Bronchial epithelial cell (primary cell): Measurements from ENCODE around the gene MYO1H. TPM values are rescaled to one million over a fixed set of nuclear protein-coding genes. Genes with fewer than 3 reads are reported as not detected.

Experiments
- DNase-seq: peaks from one replicate; pipeline ENCODE4 v3.0.0-alpha.2; 2010; ENCODE audit warnings: low read depth
- FAIRE-seq: peaks from 2 replicates; lab custom pipeline; 2011; peaks lifted over from hg19 to GRCh38; lab: Jason Lieb, UNC
- H3K27me3 ChIP-seq: 2 replicates; pipeline ENCODE4 v1.5.1; 2011; ENCODE audit warnings: low read length; ENCODE audit not compliant: control insufficient read depth, insufficient read depth
- H3K36me3 ChIP-seq: 2 replicates; pipeline ENCODE4 v1.5.1; 2011; ENCODE audit warnings: low read length; ENCODE audit not compliant: control insufficient read depth, insufficient read depth
- H3K4me3 ChIP-seq: 2 replicates; pipeline ENCODE4 v1.5.1; 2011; ENCODE audit warnings: mild to moderate bottlenecking, low read depth, low read length, control low read depth
- CTCF ChIP-seq: IDR thresholded peaks from 2 replicates; pipeline ENCODE4 v1.5.1; 2011; ENCODE audit warnings: mild to moderate bottlenecking, moderate library complexity, low read length, control low read depth, inconsistent platforms; ENCODE audit not compliant: insufficient read depth, severe bottlenecking
- total RNA-seq: library from RNA; depleted of rRNA; stranded (reverse); fragments of >200 nt; gene quantifications from 2 replicates; pipeline ENCODE4 v1.2.1, GENCODE V29; 2014

Gene MYO1H
- total RNA-seq, 1 donor from 2014 or later, result not detected

GRCh38 chr12:109481863-109482262, 134.2 kb downstream of the MYO1H start:
- no peak for TF ChIP-seq CTCF
- Histone ChIP-seq H3K36me3 (peaks cover 14% of the 10 kb centered on the region), H3K27me3 (no peaks in the 10 kb centered on the region), H3K4me3 (no peak overlapping the region)
- DNase-seq (no peak), FAIRE-seq (no peak)

- H3K4me3 ChIP-seq, result no peak overlapping the region
- H3K36me3 ChIP-seq, result peaks cover 17% of the 10 kb centered on the region
- no peak for DNase-seq
- no peaks in the 10 kb centered on the region for H3K27me3 ChIP-seq
- FAIRE-seq, result no peak
- no peak for TF ChIP-seq CTCF
These were observed 134.8 kb downstream of the MYO1H start for GRCh38 chr12:109482491-109482890.

- no peak for TF ChIP-seq CTCF
- DNase-seq (no peak), FAIRE-seq (no peak)
- Histone ChIP-seq H3K27me3 (no peaks in the 10 kb centered on the region), H3K36me3 (peaks cover 17% of the 10 kb centered on the region), H3K4me3 (no peak overlapping the region)
These were observed 135.2 kb downstream of the MYO1H start for GRCh38 chr12:109482894-109483293.

GRCh38 chr12:109483346-109483745, 135.6 kb downstream of the MYO1H start:
- no peak overlapping the region for H3K4me3 ChIP-seq
- TF ChIP-seq CTCF, result no peak
- H3K36me3 ChIP-seq, result peaks cover 17% of the 10 kb centered on the region
- DNase-seq (no peak), FAIRE-seq (no peak)
- no peaks in the 10 kb centered on the region for H3K27me3 ChIP-seq

- no peak overlapping the region for H3K4me3 ChIP-seq
- DNase-seq, result no peak
- no peak for FAIRE-seq
- no peaks in the 10 kb centered on the region for H3K27me3 ChIP-seq
- H3K36me3 ChIP-seq, result peaks cover 26% of the 10 kb centered on the region
- TF ChIP-seq CTCF, result no peak
These were observed 137.5 kb downstream of the MYO1H start for GRCh38 chr12:109485201-109485600.
